ENCODE data around the gene ISL2.

DNA sequence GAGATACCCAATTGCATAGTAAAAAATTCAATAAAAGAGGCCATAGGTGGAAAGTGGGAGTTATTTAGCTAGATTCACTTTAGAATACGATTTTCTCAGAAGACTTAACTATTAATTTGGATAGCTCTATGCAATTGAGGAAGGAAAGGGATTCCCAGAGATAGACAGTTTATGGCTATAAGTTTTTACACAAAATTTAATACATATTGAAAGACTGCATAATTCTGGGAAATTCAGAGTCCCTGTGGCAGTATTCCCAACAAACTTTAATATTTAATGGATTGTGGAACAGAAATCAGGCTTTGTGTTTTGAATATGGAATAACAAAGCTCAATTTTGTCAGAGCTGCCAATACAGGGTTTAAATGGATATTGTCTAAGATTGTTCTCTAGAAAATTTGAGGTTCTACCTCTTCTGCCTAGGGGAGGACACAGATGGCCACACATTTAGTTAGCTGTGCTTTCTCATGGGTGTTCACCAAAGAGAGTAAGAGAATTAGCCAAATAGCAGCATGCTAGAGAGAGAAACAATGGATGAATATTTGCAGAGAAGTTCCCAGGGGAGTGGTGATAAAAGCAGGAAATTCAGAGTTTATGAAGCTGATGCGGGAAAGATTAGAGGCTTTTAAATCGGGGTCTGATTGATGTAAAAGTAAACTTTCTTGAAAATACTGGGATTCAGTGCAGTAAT lies 8.5 kb downstream of the ISL2 start:
- TF ChIP-seq POLR2A (IDR thresholded peaks at IDR 0.05; ENCODE audit: low read depth) (no peak), CTCF (IDR thresholded peaks at IDR 0.05) (no peak)
